ENCODE results near the gene TSPAN4. TPM values are rescaled to one million over a fixed set of nuclear protein-coding genes. Genes with fewer than 3 reads are reported as not detected.

TSPAN4 gene
- total RNA-seq, 2 experiments from 2014 or later = 5.0 to 6.3 TPM

DNA sequence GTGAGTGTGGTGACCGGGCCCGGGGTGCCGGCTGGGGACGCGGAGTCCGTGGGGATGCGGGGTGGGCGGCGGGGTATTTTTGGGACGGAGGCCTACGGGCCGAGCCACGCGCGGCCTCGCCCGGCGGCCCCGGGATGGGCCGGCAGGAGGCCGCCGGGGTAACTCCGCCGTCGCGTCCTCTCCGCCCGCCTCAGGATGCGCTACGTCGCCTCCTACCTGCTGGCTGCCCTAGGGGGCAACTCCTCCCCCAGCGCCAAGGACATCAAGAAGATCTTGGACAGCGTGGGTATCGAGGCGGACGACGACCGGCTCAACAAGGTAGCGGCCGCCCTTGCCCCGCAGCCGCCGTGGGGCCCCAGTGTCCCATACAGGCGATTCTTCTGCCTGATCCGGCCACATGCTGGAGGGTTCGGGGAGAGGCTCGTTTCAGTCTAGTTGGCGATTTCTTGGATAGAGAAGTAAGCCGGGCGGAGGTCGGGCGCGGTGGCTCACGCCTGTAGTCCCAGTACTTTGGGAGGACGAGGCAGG, 32.5 kb upstream of the TSPAN4 start:
- peaks cover 31% of the 10 kb centered on the region for H3K36me3 Mint-ChIP-seq (ENCODE audit: low read depth)
- intact Hi-C loops (cut with micrococcal nuclease) = no loop called here
- DNase-seq = no peak
- H3K4me1 Mint-ChIP-seq (ENCODE audit: low read depth) = peaks cover 33% of the 10 kb centered on the region
- CTCF ChIA-PET = interaction anchor here (0.7 kb wide), 1 partner anchor 134 kb away, joined by 3 read pairs; no protein-coding TSS in a partner anchor
- peak overlapping the region; percentile 97 for H3K27ac Mint-ChIP-seq
- H3K9me3 Mint-ChIP-seq = no peaks in the 10 kb centered on the region
- peak overlapping the region; percentile 84 for H3K4me3 Mint-ChIP-seq
- no peaks in the 10 kb centered on the region for H3K27me3 Mint-ChIP-seq (ENCODE audit: low read depth)

DNA sequence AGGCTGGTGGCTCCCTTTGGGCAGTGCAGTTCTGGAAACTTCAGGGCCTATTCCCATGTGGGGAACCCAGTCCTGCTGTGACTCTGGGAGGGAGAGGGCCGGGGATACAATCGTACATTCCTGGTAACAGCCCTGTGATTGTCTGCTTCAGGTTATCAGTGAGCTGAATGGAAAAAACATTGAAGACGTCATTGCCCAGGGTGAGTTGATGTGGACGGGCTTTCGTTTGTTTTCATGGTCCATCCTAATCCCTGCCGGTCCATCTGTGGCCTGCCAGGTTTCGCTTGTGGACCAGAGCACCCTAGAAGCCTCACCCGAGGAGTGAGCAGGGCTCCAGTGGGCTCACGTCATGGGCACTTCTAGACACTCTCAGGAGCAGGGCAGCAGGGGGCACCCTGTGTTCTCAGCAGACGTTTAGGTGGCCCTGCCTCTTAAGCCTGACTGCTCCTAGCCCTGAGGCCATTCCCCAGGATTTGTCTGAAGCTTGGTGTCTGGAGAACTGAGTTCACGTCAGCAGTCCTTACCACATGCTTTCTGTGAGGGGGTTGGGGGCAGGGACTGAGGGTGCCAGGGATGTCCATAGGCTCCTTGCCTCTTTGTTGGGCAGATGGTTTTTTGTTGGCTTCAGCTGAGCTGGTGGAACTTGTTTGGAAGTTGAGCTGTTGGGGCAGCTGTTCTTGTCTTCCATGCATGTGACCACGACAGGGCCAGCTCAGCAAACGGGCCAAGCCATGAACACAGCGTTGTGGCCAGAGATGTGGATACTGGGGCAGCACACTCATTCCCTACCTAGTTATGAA, 31.0 kb upstream of the TSPAN4 start:
- CTCF ChIA-PET = no interaction called here
- H3K9me3 Mint-ChIP-seq = no peaks in the 10 kb centered on the region
- DNase-seq = no peak
- peaks cover 31% of the 10 kb centered on the region for H3K36me3 Mint-ChIP-seq (ENCODE audit: low read depth)
- H3K4me1 Mint-ChIP-seq (ENCODE audit: low read depth) = peaks cover 30% of the 10 kb centered on the region
- H3K4me3 Mint-ChIP-seq = peak overlapping the region; percentile 84
- peak overlapping the region; percentile 32 for H3K27ac Mint-ChIP-seq
- no peaks in the 10 kb centered on the region for H3K27me3 Mint-ChIP-seq (ENCODE audit: low read depth)
- intact Hi-C loops (cut with micrococcal nuclease) = no loop called here

DNA sequence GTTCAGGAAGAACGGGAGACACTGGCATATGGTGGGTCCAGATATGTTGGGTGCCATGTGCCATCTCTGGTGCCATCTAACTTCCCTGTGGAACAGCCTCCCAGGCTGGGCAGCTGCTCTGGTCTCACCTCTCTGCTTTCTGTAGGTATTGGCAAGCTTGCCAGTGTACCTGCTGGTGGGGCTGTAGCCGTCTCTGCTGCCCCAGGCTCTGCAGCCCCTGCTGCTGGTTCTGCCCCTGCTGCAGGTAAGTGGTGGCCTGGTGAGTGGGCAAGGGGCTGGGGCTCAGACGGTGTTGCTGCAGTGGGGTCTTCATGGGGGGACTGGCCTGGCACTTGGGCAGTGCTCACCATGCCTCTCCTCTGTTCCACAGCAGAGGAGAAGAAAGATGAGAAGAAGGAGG, 30.3 kb upstream of the TSPAN4 start:
- Mint-ChIP-seq H3K36me3 (ENCODE audit: low read depth) (peaks cover 31% of the 10 kb centered on the region), H3K9me3 (no peaks in the 10 kb centered on the region), H3K4me1 (ENCODE audit: low read depth) (peaks cover 30% of the 10 kb centered on the region), H3K4me3 (peak overlapping the region; percentile 84), H3K27me3 (ENCODE audit: low read depth) (no peaks in the 10 kb centered on the region), H3K27ac (no peak overlapping the region)
- CTCF ChIA-PET = no interaction called here
- intact Hi-C loops (cut with micrococcal nuclease) = no loop called here
- DNase-seq = no peak

DNA sequence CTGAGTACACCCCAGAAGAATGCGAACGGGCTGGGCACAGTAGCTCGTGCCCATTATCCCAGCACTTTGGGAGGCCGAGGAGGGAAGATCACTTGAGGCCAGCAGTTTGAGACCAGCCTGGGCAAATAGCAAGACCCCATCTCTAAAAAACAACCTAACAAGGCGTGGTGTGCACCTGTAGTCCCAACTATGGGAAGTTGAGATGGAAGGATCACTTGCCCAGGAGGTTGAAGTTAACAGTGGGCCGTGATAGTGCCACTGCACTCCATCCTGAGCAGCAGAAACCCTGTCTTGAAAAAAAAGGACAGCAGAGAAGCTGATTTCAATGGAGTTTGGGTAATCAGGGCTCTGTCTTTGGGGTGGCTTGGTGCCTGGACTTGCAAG, 29.6 kb upstream of the TSPAN4 start:
- CTCF ChIA-PET = no interaction called here
- Mint-ChIP-seq H3K36me3 (ENCODE audit: low read depth) (peaks cover 30% of the 10 kb centered on the region), H3K4me1 (ENCODE audit: low read depth) (peaks cover 26% of the 10 kb centered on the region), H3K27me3 (ENCODE audit: low read depth) (no peaks in the 10 kb centered on the region), H3K9me3 (no peaks in the 10 kb centered on the region), H3K27ac (no peak overlapping the region), H3K4me3 (no peak overlapping the region)
- DNase-seq = no peak
- intact Hi-C loops (cut with micrococcal nuclease) = no loop called here

DNA sequence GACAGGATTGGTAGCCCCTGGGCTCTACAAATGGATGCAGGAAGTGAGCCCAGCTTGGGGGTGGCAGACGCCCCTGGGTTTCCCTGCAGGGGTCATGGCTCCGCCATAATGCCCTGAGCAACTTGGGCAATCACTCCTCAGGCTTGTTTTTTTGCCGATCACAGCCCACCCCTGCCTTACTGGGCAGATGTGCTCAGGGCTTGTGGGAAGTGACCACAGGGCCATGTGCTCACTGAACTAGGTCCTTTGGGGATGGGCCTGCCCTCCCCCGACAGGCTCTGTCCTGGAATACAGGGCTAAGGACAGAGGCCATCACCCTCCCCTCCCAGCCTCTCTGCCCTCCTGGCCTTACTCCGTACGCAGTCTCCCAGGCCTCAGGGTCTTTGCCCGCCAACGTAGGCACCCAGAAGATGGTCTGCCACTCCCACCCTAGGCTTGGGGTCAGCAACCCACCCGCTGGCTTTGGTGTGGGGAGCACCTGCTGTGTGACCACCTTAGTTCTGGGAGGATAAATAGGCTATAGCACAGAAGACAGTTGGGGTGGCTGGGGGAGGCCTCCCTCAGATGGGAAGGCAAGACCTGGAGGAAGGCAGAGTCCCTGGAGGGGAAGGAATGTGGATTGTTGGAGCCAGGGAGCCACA, 29.1 kb upstream of the TSPAN4 start:
- intact Hi-C loops (cut with micrococcal nuclease) = no loop called here
- CTCF ChIA-PET = no interaction called here
- H3K27me3 Mint-ChIP-seq (ENCODE audit: low read depth) = no peaks in the 10 kb centered on the region
- peaks cover 24% of the 10 kb centered on the region for H3K4me1 Mint-ChIP-seq (ENCODE audit: low read depth)
- no peaks in the 10 kb centered on the region for H3K9me3 Mint-ChIP-seq
- H3K27ac Mint-ChIP-seq = no peak overlapping the region
- DNase-seq = no peak
- no peak overlapping the region for H3K4me3 Mint-ChIP-seq
- peaks cover 30% of the 10 kb centered on the region for H3K36me3 Mint-ChIP-seq (ENCODE audit: low read depth)

DNA sequence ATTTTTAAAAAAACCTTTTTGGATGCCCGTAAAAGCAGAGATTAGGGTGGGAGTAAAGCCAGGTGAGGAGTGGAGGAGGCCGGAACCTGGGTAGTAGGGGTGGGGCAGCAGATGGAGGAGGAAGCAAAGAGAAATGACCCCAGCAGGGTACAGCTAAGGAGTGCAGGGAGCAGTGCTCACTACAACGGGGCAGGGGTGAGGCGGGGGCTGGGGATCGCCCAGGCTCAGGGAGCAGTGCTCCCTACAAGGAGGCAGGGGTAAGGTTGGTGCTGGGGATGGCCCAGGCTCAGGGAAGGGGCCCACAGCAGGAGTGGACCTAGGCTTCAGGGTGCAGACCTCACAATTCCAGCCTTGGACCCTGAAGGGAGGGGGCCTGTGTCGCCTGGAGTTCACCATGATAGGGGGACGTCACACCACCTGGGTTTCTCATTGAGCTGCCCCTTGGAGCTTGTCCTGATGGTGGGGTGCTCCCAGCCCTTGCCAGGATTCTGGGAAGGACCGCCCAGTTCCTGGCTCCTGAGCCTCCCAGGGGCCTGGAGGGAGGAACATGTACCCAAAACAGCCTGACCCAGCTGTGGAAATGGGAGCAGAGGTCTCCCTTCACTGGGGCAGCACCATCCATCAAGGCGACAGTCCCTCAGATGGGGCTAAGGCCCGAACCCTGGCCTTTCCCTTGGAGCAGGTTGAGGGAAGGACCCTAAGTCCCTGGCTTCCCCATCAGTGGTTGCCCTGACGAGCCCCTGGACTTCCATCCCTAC, 26.8 kb upstream of the TSPAN4 start:
- Mint-ChIP-seq H3K4me1 (ENCODE audit: low read depth) (peaks cover 24% of the 10 kb centered on the region), H3K27ac (no peak overlapping the region), H3K27me3 (ENCODE audit: low read depth) (no peaks in the 10 kb centered on the region), H3K9me3 (no peaks in the 10 kb centered on the region), H3K4me3 (no peak overlapping the region), H3K36me3 (ENCODE audit: low read depth) (peaks cover 24% of the 10 kb centered on the region)
- DNase-seq = no peak
- intact Hi-C loops (cut with micrococcal nuclease) = no loop called here
- CTCF ChIA-PET = no interaction called here

DNA sequence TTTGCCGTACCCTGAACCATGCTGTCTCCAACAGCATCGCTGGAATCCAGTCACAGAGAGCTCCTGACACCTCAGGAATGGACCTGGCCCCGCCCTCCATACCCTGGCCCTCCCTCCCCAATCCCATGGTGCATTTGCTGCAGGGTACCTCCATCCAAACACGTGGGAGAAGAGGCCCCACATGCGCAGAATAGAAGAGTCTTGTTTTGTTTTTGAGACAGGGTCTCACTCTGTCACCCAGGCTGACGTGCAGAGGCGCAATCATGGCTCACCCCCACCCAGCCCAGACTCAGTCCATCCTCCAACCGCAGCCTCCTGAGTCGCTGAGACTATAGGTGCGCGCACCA, 26.2 kb upstream of the TSPAN4 start:
- intact Hi-C loops (cut with micrococcal nuclease) = no loop called here
- Mint-ChIP-seq H3K9me3 (no peaks in the 10 kb centered on the region), H3K36me3 (ENCODE audit: low read depth) (peaks cover 18% of the 10 kb centered on the region), H3K4me1 (ENCODE audit: low read depth) (peaks cover 23% of the 10 kb centered on the region), H3K4me3 (no peak overlapping the region), H3K27ac (no peak overlapping the region), H3K27me3 (ENCODE audit: low read depth) (no peaks in the 10 kb centered on the region)
- CTCF ChIA-PET = no interaction called here
- no peak for DNase-seq

DNA sequence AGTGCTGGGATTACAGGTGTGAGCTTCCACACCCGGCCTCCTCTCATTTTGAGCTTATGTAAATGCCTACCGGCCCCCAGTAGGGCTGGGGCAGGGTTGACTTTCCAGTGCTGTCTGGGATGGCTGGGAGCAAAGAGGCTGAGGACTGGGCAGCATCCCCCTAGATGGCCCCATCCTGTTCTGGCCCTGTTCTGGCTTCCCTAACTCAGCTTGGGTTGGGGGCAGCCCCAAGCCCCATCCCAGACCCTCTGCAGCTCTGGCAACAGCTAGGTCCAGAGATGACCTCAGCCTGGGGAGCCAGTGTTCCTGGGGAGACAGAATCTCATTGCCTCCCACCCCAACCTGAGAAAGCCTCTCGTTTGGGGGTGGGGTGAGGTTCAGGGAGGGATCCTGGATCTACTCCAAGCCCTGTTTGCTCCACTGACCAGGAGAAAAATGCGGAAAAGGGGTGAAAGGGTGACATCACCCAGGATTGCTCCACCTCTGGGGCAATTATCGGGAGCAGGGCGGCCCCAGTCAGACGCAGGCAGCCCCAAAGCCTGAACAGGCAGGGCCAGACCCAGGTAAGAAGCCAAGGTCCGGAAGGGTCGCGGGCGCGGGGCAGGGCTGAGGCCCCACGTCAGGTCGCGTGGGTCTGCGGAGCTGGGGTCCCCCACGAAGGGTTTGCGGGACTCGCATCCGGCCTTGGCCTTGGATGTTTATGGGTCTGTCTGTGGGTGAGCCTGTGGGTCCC, 24.1 kb upstream of the TSPAN4 start, which contains the start of gene PNPLA2:
PNPLA2 (plus strand) TSS at position 519 of the 733 bp plus-strand sequence. CDS start 805 bp downstream, outside the sequence.
- no peaks in the 10 kb centered on the region for H3K27me3 Mint-ChIP-seq (ENCODE audit: low read depth)
- intact Hi-C loops (cut with micrococcal nuclease) = loop anchor here (1.0 kb wide), 2 partner anchors 9 to 22 kb away; partner anchors contain the start of gene RPLP2
- no peak within 1 kb of the TSS for H3K27ac Mint-ChIP-seq
- peaks cover 7% of the 10 kb centered on the region for H3K36me3 Mint-ChIP-seq (ENCODE audit: low read depth)
- DNase-seq = no peak
- CTCF ChIA-PET = interaction anchor here (1.0 kb wide), 1 partner anchor 16 kb away, joined by 3 read pairs; no protein-coding TSS in a partner anchor
- peak within 1 kb of the TSS; percentile 75 for H3K4me3 Mint-ChIP-seq
- H3K9me3 Mint-ChIP-seq = no peaks in the 10 kb centered on the region
- peaks cover 13% of the 10 kb centered on the region for H3K4me1 Mint-ChIP-seq (ENCODE audit: low read depth)

DNA sequence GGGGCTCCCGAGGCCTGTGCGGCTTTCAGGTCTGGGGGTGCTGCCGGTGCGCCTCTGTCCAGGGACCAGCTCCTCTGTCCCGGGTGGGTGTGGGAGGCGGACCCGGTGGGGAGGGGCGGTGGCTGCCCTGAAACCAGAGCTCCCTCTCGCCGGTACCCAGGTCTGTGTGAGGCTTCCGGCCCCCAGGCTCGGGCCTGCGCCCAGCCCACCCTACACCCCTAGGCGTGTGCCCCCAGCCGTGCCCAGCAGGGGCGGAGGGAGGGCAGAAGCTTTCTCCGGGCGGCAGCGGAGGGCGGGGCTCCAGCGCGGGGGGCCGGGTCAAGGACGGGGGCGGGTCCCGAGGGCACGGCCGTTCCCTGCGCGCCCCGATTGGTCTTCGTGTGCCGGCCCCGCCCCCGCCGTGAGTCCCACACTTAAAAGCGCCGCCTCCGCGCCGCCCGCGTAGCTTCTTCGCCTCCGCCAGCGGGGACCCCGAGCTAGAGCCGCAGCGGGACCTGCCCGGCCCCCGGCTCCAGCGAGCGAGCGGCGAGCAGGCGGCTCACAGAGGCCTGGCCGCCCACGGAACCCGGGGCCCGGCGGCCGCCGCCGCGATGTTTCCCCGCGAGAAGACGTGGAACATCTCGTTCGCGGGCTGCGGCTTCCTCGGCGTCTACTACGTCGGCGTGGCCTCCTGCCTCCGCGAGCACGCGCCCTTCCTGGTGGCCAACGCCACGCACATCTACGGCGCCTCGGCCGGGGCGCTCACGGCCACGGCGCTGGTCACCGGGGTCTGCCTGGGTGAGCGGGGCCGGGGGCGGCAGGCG, 23.3 kb upstream of the TSPAN4 start:
- Mint-ChIP-seq H3K4me1 (ENCODE audit: low read depth) (peaks cover 13% of the 10 kb centered on the region), H3K9me3 (no peaks in the 10 kb centered on the region), H3K4me3 (peak overlapping the region; percentile 75), H3K27me3 (ENCODE audit: low read depth) (no peaks in the 10 kb centered on the region), H3K36me3 (ENCODE audit: low read depth) (peaks cover 3% of the 10 kb centered on the region), H3K27ac (no peak overlapping the region)
- intact Hi-C loops (cut with micrococcal nuclease) = loop anchor here (1.0 kb wide), 2 partner anchors 10 to 23 kb away; partner anchors contain the start of gene RPLP2
- peak; percentile 89 for DNase-seq
- CTCF ChIA-PET = interaction anchor here (1.0 kb wide), 1 partner anchor 15 kb away, joined by 3 read pairs; no protein-coding TSS in a partner anchor

DNA sequence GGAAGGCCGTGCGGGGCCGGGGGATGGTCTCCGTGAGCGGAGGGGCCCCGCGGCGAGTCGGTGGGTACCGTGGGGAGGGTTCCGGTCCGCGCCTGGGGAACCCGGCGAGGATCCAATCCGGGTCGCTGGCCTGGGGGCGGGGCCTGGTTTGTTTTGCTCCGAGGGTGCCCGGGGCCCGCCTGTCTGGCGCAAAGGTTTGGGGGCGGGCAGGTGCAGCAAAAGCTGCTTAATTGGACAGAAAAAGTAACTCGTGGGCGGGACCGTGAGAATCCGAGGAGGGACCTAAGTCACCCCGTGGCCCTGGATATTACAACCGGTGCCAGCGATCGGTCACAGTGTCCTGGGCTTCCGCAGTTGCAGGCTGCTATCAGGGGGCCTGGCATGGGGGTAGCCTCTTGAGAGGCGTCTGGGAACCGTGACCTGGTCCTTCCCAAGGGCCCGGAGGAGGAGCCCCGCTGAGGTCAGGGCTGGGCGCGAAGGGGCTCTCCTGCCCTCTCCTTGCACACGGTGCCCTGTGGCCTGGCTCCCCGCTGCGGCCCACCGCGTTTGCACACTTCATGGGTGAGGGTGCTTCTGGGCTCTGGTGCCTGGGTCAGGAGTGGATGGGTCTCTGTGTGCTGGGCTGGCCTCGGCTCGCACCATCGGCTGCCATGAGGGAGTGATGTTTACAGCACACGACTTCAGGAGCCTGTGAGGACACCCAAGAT, 22.6 kb upstream of the TSPAN4 start:
- CTCF ChIA-PET = interaction anchor here (1.0 kb wide), 1 partner anchor 14 kb away, joined by 3 read pairs; no protein-coding TSS in a partner anchor
- Mint-ChIP-seq H3K4me1 (ENCODE audit: low read depth) (peaks cover 13% of the 10 kb centered on the region), H3K36me3 (ENCODE audit: low read depth) (peaks cover 5% of the 10 kb centered on the region), H3K27me3 (ENCODE audit: low read depth) (no peaks in the 10 kb centered on the region), H3K9me3 (no peaks in the 10 kb centered on the region), H3K27ac (peak overlapping the region; percentile 61), H3K4me3 (peak overlapping the region; percentile 75)
- DNase-seq = peak; percentile 89
- intact Hi-C loops (cut with micrococcal nuclease) = loop anchor here (1.0 kb wide), 4 partner anchors 10 to 24 kb away; partner anchors contain the start of genes POLR2L, RPLP2 and TSPAN4
